Caco-2 (cell line): ENCODE results near the gene RPIA. TPM values are rescaled to one million over a fixed set of nuclear protein-coding genes. Genes with fewer than 3 reads are reported as not detected.
"Not testable (repeated sequence)": the region's sequence is repeated elsewhere in the genome, so short reads cannot be mapped to it uniquely, and the experiment has no call there.

ENCODE experiments used
- BruUV-seq: library from RNA; stranded (reverse); fragments of 400-500 nt; replicated peaks from 2 replicates; lab custom pipeline; 2021; lab: Mats Ljungman, UMichigan
- CTCF ChIA-PET: fragments of 300-600 bp; sonication (Branson Sonifier 250); formaldehyde crosslinking; loops from one replicate; lab custom pipeline; 2022; ENCODE audit warnings: antibody characterized with exemption; lab: Charles Lee
- POLR2A ChIA-PET: fragments of 300-600 bp; sonication (Branson Sonifier 250); formaldehyde crosslinking; loops from one replicate; lab custom pipeline; 2022; ENCODE audit warnings: antibody characterized with exemption; lab: Charles Lee
- DNase-seq, 2 experiments: peaks; one replicate each; pipeline versions ENCODE4 v3.0.0 to v3.0.0-alpha.2; 2020 to 2022
- H3K27me3 ChIP-seq: replicated peaks from 2 replicates; pipeline ENCODE4 v1.6.0; 2011; ENCODE audit warnings: low read length; ENCODE audit not compliant: control insufficient read depth, insufficient read depth
- H3K36me3 ChIP-seq: 2 replicates; pipeline ENCODE4 v1.5.1; 2011; ENCODE audit warnings: low read length; ENCODE audit not compliant: control insufficient read depth, insufficient read depth
- H3K4me1 ChIP-seq: fragments of 250-450 bp; sonication (Bioruptor Pico); 2 replicates; pipeline ENCODE4 v1.5.1; 2020; ENCODE audit warnings: mild to moderate bottlenecking
- H3K4me3 ChIP-seq: 2 replicates; pipeline ENCODE4 v1.5.1; 2011; ENCODE audit warnings: low read depth, mild to moderate bottlenecking, control low read depth, low read length
- H3K9me3 ChIP-seq: fragments of 250-450 bp; sonication (Bioruptor Pico); 2 replicates; pipeline ENCODE4 v1.5.1; 2020; ENCODE audit warnings: mild to moderate bottlenecking, moderate library complexity
- H3K27ac Mint-ChIP-seq: one replicate; pipeline ENCODE4 v1.8.0; 2022; ENCODE audit warnings: mixed read lengths; ENCODE audit not compliant: unreplicated experiment
- H3K27me3 Mint-ChIP-seq: one replicate; pipeline ENCODE4 v1.8.0; 2022; ENCODE audit warnings: mixed read lengths; ENCODE audit not compliant: insufficient read depth, unreplicated experiment
- H3K36me3 Mint-ChIP-seq: one replicate; pipeline ENCODE4 v1.8.0; 2022; ENCODE audit warnings: mild to moderate bottlenecking, mixed read lengths; ENCODE audit not compliant: insufficient read depth, unreplicated experiment
- H3K4me1 Mint-ChIP-seq: one replicate; pipeline ENCODE4 v1.8.0; 2022; ENCODE audit warnings: low read depth, mixed read lengths; ENCODE audit not compliant: unreplicated experiment
- H3K4me3 Mint-ChIP-seq: one replicate; pipeline ENCODE4 v1.8.0; 2022; ENCODE audit warnings: mild to moderate bottlenecking, moderate library complexity, mixed read lengths; ENCODE audit not compliant: unreplicated experiment
- H3K9me3 Mint-ChIP-seq: one replicate; pipeline ENCODE4 v1.8.0; 2022; ENCODE audit warnings: mixed read lengths; ENCODE audit not compliant: unreplicated experiment
- CTCF ChIP-seq, 2 experiments: fragments of 200-600 bp in 1 of 2; IDR thresholded peaks; 1 replicate in 1 of 2; 2 replicates in 1 of 2; pipeline versions ENCODE4 v1.5.1 to v1.8.0; 2011 to 2022; ENCODE audit warnings: antibody characterized with exemption in 1 of 2, control low read depth in 1 of 2, inconsistent platforms in 1 of 2, low read depth in 1 of 2, low read length in 1 of 2, mild to moderate bottlenecking in 1 of 2, moderate library complexity in 1 of 2; ENCODE audit not compliant: insufficient read depth in 1 of 2, severe bottlenecking in 1 of 2, unreplicated experiment in 1 of 2
- intact Hi-C: fragments of 100-400 bp; cut with micrococcal nuclease; formaldehyde crosslinking; loops from one replicate; pipeline ENCODE4 v1.10.0; 2022; ENCODE audit not compliant: unreplicated experiment
- total RNA-seq: library from RNA; stranded (reverse); gene quantifications from 2 replicates; pipeline ENCODE4 v1.2.3, GENCODE V29; 2022

The RPIA gene
- total RNA-seq, 1 experiment from 2014 or later = 33.7 TPM

GRCh38 chr2:88765154-88765888 is 73.8 kb downstream of the RPIA start:
- no peaks in the 10 kb centered on the region for H3K9me3 ChIP-seq
- TF ChIP-seq CTCF (IDR thresholded peaks at IDR 0.05; ENCODE audit: insufficient read depth in 1 of 2, low read depth in 1 of 2, low read length in 1 of 2, severe bottlenecking in 1 of 2, unreplicated experiment in 1 of 2) = no peak
- Mint-ChIP-seq H3K4me3 (no peak overlapping the region), H3K4me1 (no peaks in the 10 kb centered on the region), H3K36me3 (no peaks in the 10 kb centered on the region), H3K27ac (no peak overlapping the region), H3K9me3 (no peaks in the 10 kb centered on the region), H3K27me3 (no peaks in the 10 kb centered on the region)
- BruUV-seq = no TSS peak
- H3K4me3 ChIP-seq = no peak overlapping the region
- CTCF ChIA-PET = no interaction called here
- POLR2A ChIA-PET = no interaction called here
- no peaks in the 10 kb centered on the region for H3K36me3 ChIP-seq
- H3K27me3 ChIP-seq = no peaks in the 10 kb centered on the region
- intact Hi-C loops = no loop called here
- no peaks in the 10 kb centered on the region for H3K4me1 ChIP-seq
- DNase-seq = no peak

DNA sequence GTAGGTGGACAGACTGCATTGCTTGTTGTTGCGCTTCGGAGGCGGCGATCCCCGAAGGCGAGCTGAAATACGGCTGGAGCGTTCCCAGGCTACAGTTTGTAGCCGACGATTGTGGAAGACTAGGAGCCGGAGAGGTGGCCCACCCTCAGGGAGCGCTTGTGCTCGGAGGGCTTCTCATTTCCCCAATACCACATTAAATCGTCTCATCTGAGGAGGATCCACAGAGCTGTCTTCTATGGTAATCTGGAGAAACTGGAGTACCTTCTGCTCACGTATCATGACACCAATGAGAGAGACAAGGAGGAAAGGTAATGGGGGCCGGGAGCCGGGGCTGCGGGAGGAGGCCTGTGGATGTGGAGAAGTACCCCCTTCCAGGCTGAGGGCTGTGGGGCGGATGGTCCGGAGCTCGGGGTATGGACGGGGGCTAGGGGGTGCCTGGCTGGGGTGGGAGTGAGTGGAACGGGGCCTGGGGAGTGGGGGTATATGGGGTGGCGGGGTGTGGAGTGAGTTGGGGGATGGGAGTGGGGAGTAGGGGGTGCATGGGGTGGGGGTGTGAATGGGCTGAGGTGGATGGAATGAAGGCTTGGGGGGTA is 74.5 kb downstream of the RPIA start:
- POLR2A ChIA-PET, H3K9me3 ChIP-seq, H3K4me1 Mint-ChIP-seq, H3K36me3 Mint-ChIP-seq, H3K27me3 ChIP-seq, H3K4me3 Mint-ChIP-seq, H3K4me1 ChIP-seq, H3K27me3 Mint-ChIP-seq, DNase-seq, H3K4me3 ChIP-seq, H3K27ac Mint-ChIP-seq, H3K36me3 ChIP-seq, intact Hi-C loops, BruUV-seq, H3K9me3 Mint-ChIP-seq, CTCF ChIA-PET: not testable (repeated sequence)

DNA sequence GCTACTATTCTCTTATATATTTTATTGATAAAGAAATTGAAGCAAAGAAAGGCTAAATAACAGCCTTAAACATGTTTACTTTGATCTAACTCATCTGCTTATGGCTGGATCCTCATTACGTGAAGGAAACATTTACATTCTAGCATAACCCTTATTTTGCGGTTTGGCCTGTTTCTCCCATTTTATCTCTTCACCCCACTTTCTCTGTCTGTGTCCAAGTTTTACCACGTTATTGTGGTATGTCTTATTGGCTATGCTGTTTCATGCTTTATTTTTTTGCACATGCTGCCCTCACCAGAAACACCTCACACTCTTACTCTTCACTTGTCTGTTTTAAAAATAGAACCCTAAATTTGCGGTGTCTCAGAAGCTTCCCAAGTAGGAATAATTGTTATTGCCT is 78.5 kb downstream of the RPIA start:
- Mint-ChIP-seq H3K9me3 (no peaks in the 10 kb centered on the region), H3K4me3 (no peak overlapping the region), H3K36me3 (no peaks in the 10 kb centered on the region), H3K27me3 (peaks cover 3% of the 10 kb centered on the region), H3K27ac (no peak overlapping the region), H3K4me1 (no peaks in the 10 kb centered on the region)
- DNase-seq = no peak
- ChIA-PET CTCF (no interaction called here), POLR2A (no interaction called here)
- H3K4me3 ChIP-seq = no peak overlapping the region
- H3K36me3 ChIP-seq = no peaks in the 10 kb centered on the region
- no TSS peak for BruUV-seq
- no peaks in the 10 kb centered on the region for H3K9me3 ChIP-seq
- no peak for TF ChIP-seq CTCF (IDR thresholded peaks at IDR 0.05; ENCODE audit: insufficient read depth in 1 of 2, low read depth in 1 of 2, low read length in 1 of 2, severe bottlenecking in 1 of 2, unreplicated experiment in 1 of 2)
- no peaks in the 10 kb centered on the region for H3K4me1 ChIP-seq
- no peaks in the 10 kb centered on the region for H3K27me3 ChIP-seq
- intact Hi-C loops = no loop called here

- H3K9me3 ChIP-seq, H3K4me3 Mint-ChIP-seq, H3K27me3 Mint-ChIP-seq, H3K27ac Mint-ChIP-seq, intact Hi-C loops, H3K4me1 ChIP-seq, CTCF ChIA-PET, H3K36me3 Mint-ChIP-seq, H3K27me3 ChIP-seq, H3K4me3 ChIP-seq, DNase-seq, H3K4me1 Mint-ChIP-seq, BruUV-seq, H3K9me3 Mint-ChIP-seq, H3K36me3 ChIP-seq, POLR2A ChIA-PET: not testable (repeated sequence)
Measured at GRCh38 chr2:88773233-88774028, 82.0 kb downstream of the RPIA start.

GRCh38 chr2:88789213-88789612 is 97.7 kb downstream of the RPIA start:
- BruUV-seq, H3K36me3 ChIP-seq, POLR2A ChIA-PET, DNase-seq, H3K27me3 ChIP-seq, H3K4me3 ChIP-seq, H3K4me1 Mint-ChIP-seq, H3K36me3 Mint-ChIP-seq, H3K4me3 Mint-ChIP-seq, CTCF ChIA-PET, H3K27ac Mint-ChIP-seq, H3K9me3 ChIP-seq, intact Hi-C loops, H3K4me1 ChIP-seq, H3K27me3 Mint-ChIP-seq, H3K9me3 Mint-ChIP-seq: not testable (repeated sequence)
